Activated CD4-positive, alpha-beta T cell treated with anti-CD3 and anti-CD28 coated beads, Interleukin-2, amount 50 U/mL, for 24 hours (primary cell): Measurements from ENCODE around the gene HEG1.

Experiments
- DNase-seq, 2 donors: peaks; one replicate each; pipeline ENCODE4 v3.0.0-alpha.2; 2020; ENCODE audit warnings: low read depth in 1 of 2, low spot score in 1 of 2

The HEG1 gene

DNA sequence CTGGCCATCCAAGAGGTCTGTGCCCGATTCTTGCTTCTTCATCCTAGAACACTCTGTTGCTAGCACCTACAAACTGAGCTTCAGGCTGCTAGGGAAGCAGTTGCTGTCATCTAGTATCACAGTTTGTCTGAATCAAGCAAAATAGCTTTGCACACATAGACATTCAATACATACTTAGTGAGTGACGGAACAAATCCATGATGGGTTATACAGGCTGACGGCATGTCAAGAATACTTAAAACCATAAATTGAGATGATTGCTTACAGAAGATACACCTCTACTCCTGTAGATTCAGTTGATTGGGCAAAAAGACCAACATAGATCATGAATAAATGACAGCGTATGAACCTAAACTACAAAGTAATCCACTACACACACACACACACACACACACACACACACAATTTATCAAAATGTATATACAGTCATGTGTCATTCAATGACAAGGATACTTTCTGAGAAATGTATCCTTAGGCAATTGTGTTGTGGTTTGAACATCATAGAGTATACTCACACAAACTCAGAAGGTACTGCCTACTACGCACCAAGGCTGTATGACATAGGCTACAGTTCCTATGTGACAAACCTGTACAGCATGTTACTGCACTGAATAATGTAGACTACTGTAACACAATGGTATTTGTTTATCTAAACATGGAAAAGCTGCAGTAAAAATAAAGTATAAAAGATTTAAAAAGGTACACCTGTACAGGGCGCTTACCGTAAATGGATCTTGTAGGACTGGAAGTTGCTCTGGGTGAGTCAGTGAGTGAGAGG lies 14.4 kb upstream of the HEG1 start:
- DNase-seq, result no peak

DNA sequence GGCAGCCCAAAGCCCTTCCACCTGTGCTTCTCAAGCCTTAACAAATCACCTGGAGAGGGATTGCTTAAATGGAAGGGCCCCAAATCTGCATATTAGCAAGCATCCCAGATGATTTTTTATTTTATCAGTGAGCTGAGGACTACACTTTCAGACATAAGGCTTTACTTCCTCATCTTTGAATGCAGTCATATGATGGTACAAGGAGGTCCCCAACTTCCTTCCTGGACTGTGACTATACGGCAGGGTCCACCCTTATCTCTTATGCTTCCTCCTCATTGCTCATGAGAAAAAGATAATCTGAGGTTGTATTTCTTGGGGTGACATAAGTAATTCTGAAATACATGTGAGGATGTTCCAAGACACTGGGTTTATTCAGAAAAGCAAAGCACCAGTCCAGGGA lies 13.7 kb upstream of the HEG1 start:
- no peak for DNase-seq

DNA sequence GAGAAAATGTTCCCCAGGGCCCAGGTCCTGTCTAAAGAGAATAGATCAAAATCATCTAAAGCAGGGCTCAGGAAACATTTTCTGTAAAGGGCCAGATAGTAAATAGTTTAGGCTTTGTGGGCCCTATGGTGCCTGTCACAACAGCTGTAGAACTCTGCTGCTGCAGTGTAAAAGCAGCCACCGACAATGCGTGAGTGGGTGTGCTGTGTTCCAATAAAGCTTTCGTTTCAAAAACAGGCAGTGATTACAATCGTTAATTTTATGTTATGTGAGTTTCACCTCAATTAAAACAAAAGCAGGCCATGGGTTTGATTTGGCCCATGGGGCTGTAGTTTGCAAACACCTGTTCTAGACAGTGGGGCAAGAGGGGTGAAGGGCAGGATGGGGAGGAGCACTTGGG lies 12.5 kb upstream of the HEG1 start:
- DNase-seq, result no peak

DNA sequence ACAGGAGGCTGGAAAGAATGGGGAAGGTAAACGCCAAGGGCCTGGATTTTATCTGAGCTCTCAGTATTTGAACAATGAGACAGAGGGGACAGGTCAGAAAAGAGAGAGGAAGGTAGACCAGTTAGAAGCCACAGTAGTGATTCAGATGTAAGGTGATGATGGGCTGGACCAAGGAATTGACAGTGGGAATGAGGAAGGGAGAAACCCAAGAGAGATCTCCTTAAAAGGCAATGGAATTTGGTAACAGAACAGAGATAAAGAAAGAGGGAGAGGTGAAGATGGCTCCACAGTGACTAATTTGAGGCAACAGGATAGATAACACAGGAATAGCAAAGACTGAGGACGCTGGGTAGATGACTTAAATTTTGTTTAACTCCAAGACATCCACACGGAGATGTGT lies 11.4 kb upstream of the HEG1 start:
- DNase-seq, result no peak

DNA sequence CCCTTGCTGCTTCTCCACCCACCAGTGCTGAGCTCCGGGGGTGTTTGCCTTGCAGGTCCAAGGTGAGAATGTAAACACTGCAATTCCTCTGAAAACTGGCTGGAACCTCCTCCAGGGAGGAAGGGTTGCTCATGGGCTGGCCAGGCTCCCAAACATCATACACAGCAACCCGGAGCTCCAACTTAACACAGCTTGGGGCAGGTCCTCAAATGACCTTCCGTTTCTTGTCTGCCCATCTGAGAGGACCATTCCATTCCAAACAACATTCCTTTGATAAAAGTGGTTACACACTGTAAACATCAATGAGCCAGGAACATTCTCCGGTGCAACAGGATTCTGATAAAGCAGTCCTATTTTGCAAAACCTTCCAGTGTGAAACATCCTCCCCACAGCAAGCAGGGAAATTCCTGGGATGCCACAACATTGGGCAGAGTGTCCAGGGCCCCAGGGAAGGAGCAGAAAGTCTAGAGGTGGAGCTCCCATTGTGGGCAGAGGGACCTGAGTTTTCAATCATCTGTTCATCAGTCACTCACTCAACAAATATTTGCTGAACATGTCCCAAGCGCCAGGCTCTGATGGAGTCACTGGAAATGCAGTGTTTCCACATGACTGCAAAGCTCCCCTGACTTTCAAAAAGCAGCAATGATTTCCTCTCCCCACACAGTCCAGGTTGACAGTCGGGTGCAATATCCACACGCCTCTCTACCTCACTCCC lies 7.3 kb upstream of the HEG1 start:
- no peak for DNase-seq

DNA sequence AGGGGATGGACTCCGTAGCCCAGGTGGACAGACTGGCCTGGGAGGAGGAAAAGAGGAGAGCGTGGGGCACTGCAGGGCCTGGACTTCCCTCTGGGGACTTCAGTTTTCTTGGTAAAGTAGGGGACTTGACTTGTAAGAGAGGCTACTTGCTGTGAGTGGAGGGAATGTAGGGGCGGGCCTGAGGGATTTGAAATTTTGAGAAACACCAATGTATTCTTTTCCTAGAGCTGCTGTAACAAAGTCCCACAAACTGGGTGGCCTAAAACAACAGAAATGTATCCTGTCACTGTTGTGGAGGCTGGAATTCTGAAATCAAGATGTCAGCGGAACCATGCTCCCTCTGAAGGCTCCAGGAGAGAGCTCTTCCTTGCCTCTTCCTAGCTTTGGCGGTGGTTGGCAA lies 5.8 kb upstream of the HEG1 start:
- no peak for DNase-seq

DNA sequence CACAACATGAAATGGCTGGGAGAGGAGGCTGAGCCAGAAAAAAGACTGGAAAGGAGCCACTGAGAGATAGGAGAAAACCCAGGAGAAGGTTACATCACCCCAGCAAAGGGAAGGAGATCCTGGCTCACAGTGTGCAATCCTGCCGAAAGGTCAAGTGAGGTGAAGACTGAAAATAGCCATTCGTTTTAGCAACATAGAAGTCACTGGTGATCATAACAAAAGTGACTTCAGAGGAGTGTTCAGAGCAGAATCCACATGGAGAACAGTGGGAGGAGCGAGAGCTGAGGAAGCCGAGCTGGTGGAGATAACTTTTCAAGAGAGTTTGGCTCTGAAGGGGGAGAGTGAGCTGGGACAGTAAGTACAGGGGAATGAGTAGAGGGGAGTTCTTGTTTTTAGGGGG lies 5.4 kb upstream of the HEG1 start:
- DNase-seq, result no peak

DNA sequence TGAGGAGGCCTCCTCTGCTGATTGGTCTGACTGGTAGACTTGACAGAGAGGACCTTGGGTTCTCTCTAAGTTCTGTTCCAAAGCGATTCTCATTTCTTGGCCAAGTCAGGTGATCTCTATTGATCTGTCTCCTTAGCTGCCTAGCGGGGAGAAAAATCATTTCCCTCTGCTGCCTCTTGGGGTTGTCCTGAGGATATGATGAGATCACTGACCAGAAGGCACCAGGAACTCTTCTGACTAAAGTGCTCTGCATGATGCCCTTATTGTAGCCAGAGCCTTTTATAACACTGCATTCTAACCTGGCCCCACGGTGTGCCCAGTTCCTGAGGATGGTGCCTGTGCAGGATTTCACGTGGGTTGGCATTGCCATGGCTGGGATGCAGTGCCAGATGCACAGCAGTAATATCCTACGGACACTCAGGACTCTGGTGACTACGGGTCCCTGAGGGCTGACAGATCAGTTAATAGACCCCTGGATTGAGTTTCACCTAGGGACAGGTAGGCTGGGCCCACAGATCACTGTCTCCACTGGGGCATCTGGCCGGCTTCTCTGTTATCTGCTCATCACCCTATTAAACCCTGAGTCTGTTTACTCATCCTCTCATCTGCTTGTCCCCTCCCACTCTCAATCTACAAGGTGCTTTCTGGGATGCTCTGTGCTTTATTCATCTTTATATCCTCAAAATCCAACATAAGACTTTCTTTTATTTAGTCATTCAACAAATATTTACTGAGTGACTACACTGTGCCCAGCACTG lies 3.9 kb upstream of the HEG1 start:
- no peak for DNase-seq

DNA sequence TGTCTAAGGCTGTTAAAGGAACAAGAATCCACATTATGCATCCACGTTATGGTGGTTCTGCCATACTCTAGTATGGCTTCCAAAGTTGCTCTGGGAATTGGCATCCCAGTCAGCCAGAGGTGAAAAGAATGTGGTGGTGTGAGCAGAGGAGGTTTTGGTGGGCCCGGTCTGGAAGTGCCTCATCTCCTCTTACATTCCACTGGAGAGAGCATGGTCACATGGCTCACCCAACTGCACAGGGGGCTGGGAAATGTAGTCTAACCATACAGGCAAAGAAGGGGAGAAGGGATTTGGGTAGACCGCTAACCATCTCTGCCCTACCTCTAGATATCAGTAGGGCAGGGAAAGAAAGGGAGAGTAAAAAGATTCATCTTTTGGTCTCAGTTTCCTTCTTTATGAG lies 3.2 kb upstream of the HEG1 start:
- DNase-seq, result no peak

DNA sequence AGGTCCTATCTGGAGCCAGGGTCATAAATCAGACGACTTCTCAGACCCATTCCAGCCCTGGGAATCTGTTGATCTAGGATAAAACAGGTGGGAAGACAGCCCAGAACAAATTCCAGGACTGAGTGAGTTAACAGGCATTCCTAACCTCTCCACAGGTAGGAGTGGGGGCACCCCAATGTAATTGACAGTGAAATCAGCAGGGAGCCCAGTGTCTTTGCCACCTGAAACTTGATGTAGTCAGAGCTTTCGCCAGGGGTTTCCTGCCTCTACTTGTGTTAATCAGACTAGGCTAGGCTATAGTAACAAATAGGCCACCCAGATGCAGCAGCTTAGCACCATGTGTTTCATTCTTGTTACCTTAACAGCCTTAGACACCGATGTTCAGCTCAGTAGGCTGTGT lies 2.7 kb upstream of the HEG1 start:
- no peak for DNase-seq

DNA sequence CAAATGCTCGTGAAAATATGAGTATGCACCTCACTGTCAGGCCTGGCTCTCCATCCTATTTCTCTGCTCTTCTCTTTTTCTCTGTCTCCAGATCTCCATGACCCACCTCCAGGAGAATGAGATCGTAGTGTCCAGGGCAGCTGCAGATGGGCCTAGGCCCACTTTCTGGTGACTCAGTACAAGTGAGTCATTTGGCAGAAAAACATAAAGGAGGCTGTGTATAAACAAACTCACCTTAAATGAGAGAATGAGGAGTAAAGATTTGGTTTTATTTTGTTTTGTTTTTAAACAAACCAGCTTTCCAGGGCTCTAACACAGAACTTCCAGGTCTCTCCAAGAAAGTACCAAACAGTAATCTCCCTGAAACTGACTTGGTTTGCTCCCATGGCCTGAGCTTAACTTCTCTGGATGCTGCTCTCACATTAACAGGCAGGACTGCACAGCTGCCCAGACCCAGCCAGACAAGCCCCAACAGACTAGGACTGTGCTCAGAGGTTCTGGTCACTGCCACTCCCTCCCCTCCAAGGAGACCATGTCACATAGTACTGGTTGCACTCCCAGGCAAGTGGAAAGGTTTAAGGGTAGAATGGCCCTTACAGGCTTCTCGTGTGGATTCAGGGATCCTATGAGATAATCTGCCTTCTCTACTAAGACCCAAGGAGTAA lies 1.5 kb upstream of the HEG1 start:
- DNase-seq, result no peak

DNA sequence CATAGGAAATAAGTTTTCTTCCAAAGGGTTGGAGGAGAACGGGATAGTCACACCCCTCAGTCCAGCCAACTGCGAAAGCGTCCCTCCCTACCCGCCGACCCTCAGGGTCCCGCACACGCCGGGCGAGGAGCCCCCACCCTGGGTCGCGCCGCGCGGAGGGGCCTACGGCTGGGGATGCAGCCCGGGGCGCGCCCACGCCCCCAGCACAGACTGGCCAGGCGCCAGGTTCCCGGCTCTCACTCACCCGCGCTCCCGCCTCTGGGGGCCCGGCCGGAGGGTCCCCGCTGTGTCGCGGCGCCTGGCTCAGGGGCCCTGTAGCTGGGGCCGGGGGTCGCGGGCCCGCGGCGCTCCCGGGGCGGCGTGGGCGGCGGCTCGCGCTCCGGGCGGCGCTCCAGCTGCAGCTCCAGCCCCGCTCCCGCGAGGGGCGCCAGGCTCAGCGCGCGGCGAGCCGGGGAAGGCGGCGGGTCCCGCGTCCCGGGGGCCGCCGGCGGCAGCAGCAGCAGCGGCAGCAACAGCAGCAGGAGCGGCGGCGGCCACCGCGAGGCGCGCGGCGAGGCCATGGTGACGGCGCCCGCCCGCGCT lies 375 bp downstream of the HEG1 start:
- DNase-seq, result no peak

DNA sequence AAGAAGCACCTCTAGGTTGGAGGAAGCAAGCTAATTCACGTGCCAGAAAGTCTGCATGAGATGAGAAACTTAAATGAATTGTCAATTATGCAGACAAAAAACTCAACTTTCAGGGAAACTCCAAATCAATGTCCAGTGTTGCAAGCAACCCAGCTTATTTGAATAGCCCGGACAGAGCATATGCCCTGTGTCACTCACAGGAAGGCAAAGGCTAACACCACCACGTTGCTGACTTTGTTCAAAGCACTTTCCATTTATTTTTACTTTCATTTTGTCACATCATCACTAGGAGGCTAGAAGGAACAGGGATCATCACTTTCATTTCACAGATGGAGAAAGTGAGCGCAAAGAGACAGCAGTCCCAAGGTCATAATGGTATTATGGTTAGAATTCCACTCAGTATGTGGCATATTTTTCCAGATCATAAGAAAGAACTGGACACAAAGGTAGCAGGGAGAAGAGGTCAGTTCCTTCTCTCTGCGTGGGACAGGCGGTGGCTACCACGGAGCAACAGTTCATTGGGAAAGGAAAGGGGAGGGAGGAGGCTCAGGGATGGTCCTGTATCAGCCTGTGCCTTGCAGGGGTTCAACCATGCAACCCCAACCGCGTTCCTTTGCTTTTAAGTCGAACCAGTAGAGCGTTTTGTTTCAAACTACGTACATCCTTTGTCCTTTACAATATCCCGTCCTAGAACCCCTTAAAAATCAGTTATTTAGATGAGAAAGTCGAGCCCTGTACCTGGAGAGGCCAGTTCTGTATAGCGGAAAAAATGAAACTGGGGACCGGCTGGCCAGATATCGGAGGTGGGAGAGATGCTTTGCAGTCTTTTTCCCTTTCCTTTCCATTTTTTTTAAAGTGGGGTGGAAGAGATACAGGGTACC lies 1.1 kb downstream of the HEG1 start:
- no peak for DNase-seq

DNA sequence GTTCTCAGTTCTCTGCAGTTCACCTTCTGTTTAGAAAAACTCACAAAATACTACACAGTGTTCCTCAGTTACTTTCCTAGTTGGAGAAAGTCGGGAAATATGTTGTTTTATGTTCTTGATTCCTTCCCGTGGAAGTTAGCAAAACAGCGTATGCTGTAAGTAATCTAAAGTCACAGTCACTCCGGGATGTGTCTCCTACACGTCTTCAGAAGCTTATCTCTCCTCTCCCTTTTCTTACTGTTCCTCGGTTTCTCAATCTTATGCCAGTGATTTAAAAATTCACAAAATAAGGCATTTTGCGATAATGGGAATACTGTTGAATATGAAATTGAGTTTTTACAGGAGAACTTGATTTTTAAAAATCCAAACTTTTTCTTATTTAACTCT lies 1.7 kb downstream of the HEG1 start:
- DNase-seq, result no peak

DNA sequence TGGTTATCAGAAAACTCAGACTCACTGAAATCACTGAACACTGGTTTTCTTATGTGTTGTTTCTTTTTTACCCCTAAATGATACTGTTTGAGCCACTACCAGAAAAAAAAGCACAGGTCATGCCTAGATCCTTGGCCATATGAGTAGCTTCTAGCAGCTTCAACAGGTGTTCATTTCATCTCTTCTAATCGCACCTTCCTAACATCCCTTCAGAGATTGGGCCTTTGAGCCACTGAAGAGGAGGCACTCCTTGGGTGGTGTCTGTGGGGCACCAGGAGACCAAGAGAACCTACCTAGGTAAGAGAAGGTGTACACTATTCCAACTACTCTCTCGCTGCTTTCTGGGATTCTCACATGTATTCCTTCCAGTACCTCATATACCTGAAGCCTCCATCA lies 2.5 kb downstream of the HEG1 start:
- no peak for DNase-seq

DNA sequence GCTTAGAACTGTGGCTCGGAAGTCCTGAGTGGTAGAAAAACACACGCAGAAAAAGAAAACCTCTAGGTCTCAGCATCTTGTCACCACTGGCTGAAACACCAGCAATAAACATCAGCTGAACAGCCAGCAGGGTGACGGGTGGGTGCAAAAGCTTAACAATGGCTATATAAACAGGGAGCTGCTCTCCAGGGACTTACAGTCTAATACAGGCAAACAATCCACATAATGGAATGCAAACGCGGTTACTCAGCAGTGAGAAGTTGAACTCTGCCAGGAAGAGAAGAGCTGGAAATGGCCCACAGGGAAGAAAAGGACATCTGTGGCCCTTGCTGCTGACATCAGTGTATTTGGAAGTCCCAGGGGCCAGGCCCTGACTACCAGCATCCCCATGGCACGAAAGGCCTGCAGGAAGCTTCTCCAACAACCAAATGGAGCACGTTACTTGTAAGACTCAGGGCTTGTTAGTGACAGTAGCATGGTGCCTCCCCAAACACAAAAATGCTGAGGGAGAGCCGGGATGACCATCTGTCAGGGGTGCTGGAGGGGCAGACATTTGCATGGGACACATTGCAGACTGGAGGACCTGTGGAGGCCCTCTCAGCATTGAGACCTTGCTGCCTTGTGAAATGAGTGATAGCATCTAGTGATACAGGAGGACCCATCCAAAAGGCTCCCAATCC lies 3.0 kb downstream of the HEG1 start:
- DNase-seq, result no peak

DNA sequence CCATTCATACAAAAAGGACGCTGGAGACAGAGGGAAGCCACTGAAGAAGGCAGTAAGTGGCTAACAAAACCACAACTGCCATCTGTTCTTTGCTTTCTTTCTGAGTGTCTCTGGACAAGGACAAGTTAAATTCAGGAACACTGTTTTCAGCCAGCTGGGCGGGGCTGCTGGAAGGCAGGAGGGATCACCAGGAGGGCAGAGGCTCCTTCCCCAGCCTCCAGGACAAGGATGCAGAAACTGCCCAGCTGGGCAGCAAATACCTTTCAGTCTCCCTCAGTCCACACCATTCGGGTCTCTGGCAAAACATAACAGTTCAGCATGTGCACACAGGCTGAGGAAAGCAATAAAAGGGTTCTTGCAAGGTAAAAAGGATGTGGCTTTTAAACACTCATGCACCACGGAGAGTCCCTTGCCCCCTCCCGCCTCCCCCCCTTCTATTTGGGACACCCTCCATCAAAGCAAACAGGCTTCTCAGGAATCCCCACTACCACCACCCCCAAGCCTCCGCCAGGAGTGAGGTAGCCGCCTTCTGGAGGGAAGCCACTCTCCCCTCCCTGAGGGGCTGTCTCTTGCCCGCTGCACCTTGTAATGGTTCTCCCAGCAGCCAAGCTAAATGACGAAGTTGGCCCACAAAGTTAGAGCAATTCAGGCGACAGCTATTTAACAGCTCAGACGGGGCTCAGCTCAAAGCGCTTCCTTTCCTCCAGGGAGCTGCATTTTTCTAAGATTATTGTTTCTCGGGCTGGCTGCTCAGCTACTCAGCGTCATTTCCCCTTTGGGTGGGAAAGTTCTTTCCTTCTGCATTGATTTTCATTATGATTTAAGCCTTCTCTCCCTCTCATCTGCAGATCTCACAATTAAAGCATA lies 3.8 kb downstream of the HEG1 start:
- peak; percentile 26 to 67 for DNase-seq

DNA sequence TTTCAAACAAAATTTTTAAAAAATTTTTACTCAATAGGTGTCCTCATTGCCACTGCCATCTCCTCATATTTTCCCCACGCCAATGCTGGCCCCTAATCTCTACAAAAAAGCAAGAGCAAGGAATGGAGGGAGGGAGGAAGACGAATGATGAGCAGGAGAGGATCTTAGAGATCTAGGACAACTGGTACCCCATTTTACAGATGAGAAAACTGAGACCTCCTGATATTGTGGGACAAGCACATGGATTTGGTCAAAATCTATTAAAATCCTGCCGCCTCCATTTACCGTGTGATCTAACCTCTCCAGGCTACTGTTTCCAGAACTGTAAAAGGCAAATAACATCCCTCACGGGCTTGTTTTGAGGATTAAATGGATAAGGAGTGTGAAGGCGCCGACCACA lies 4.6 kb downstream of the HEG1 start:
- DNase-seq, result no peak
